ENCODE results near the gene ZNF574. TPM values are rescaled to one million over a fixed set of nuclear protein-coding genes. Genes with fewer than 3 reads are reported as not detected.

ZNF574 gene
- total RNA-seq, 4 donors from 2014 or later: 11.0 to 24.2 (median 17.0) TPM

DNA sequence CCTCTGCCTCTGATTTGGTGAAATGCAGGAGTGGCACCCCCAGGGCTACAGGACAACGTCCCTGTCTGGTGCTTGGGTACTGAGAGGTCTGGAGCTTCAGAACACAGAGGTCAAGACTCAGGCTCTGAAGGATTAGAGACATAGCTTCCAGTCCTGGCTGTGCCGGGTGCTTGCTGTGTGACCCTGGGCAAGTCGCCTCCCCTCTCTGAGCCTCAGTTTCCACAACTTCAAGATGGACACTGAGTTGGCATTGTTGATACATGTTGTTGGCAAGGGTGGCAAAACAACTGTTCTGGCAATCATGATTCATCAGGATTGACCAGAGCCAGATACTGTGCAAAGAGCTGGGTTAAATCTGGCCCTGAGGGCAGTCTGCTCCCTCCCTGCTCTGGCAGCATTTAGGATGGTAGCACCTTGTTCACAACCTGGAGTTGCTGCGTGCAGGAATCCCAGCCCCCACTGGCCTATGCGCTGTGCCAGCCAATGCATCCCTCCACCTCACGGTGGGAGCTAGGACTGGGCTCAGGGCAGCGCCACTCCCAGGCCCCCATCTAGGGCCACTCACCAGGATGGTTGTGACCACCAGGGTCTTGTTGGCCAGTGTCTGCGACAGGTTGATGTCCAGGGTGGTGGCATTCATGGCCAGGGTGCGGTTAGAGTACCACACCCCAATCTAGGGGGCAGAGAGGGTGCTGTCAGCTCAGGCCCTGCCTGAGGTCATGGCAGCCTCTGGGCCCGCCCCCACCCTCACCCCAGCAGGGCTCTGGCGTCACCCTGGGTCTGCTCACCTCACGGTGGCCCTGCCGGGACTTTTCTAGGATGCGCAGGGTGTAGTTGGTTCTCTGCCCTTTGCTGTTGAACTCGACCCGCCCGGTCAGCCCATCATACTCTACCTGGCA is 22.7 kb upstream of the ZNF574 start:
- H3K36me3 ChIP-seq: no peaks in the 10 kb centered on the region
- DNase-seq: no peak
- no peak overlapping the region for H3K27ac ChIP-seq
- H3K27me3 ChIP-seq: no peaks in the 10 kb centered on the region
- no peak for TF ChIP-seq POLR2A (IDR thresholded peaks at IDR 0.05)
- TF ChIP-seq, protein P1, sequence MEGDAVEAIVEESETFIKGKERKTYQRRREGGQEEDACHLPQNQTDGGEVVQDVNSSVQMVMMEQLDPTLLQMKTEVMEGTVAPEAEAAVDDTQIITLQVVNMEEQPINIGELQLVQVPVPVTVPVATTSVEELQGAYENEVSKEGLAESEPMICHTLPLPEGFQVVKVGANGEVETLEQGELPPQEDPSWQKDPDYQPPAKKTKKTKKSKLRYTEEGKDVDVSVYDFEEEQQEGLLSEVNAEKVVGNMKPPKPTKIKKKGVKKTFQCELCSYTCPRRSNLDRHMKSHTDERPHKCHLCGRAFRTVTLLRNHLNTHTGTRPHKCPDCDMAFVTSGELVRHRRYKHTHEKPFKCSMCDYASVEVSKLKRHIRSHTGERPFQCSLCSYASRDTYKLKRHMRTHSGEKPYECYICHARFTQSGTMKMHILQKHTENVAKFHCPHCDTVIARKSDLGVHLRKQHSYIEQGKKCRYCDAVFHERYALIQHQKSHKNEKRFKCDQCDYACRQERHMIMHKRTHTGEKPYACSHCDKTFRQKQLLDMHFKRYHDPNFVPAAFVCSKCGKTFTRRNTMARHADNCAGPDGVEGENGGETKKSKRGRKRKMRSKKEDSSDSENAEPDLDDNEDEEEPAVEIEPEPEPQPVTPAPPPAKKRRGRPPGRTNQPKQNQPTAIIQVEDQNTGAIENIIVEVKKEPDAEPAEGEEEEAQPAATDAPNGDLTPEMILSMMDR (IDR thresholded peaks at IDR 0.05): no peak
- peaks cover 0 to 10% (median 0%) of the 10 kb centered on the region in 4 donors for H3K4me1 ChIP-seq
- H3K4me3 ChIP-seq: no peak overlapping the region
- no peaks in the 10 kb centered on the region for H3K9me3 ChIP-seq

DNA sequence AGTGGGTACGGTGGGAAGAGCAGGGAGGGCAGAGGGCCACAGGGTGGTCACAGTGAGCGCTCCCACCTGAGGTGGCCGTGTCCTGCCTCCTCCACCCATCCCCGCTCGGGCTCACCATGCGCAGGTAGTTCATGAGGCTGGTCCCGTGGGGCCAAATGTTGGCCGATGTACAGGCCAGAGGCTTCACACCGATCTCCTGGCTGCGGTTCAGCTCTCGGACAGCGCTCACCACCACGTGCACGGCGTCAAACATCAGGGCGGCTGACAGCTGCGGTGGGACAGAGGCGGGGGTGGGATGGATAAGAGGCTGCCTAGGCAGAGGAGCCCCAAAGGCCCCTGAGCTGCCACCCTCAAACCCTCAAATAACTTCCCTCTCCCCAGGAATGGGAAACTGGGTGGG is 21.8 kb upstream of the ZNF574 start:
- H3K36me3 ChIP-seq: no peaks in the 10 kb centered on the region
- no peaks in the 10 kb centered on the region for H3K9me3 ChIP-seq

DNA sequence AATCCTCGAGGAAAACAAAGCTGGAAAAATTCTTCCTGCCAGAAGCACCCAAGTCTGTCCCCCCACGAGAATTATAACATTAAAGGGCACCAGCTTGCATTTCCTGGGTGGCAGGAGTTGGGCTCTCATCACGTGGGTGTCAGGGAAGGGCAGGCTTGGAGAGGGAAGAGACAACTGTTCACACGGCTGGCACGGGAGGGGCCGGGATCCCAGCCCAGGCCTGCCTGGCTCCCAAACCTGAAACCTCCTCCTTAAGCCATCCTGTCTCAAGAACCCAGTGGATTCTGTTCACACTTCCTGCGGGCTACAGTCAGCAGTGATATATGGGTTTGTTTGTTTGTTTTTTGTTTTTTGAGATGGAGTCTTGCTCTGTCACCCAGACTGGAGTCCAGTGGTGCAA is 18.1 kb upstream of the ZNF574 start:
- Histone ChIP-seq H3K27me3 (no peaks in the 10 kb centered on the region), H3K9me3 (no peaks in the 10 kb centered on the region), H3K4me1 (no peaks in the 10 kb centered on the region), H3K4me3 (no peak overlapping the region), H3K27ac (no peak overlapping the region), H3K36me3 (no peaks in the 10 kb centered on the region)
- DNase-seq: no peak
- TF ChIP-seq, protein P1 (IDR thresholded peaks at IDR 0.05): no peak
- TF ChIP-seq POLR2A (IDR thresholded peaks at IDR 0.05): no peak

More for the DNA sequence above, 21.8 kb upstream of the ZNF574 start:
- no peak for DNase-seq
- H3K4me3 ChIP-seq: no peak overlapping the region
- TF ChIP-seq POLR2A (IDR thresholded peaks at IDR 0.05): no peak
- TF ChIP-seq, protein P1 (IDR thresholded peaks at IDR 0.05): no peak
- H3K27me3 ChIP-seq: no peaks in the 10 kb centered on the region
- peaks cover 0 to 4% (median 0%) of the 10 kb centered on the region in 4 donors for H3K4me1 ChIP-seq
- H3K27ac ChIP-seq: no peak overlapping the region

GRCh38 chr19:42059196-42059595 is 16.8 kb upstream of the ZNF574 start:
- Histone ChIP-seq H3K27me3 (no peaks in the 10 kb centered on the region), H3K27ac (no peak overlapping the region), H3K4me1 (no peaks in the 10 kb centered on the region), H3K36me3 (no peaks in the 10 kb centered on the region), H3K4me3 (no peak overlapping the region), H3K9me3 (no peaks in the 10 kb centered on the region)
- TF ChIP-seq POLR2A (IDR thresholded peaks at IDR 0.05): no peak
- TF ChIP-seq, protein P1 (IDR thresholded peaks at IDR 0.05): no peak
- no peak for DNase-seq

- Histone ChIP-seq H3K4me1 (no peaks in the 10 kb centered on the region), H3K36me3 (no peaks in the 10 kb centered on the region), H3K9me3 (no peaks in the 10 kb centered on the region), H3K4me3 (no peak overlapping the region), H3K27me3 (no peaks in the 10 kb centered on the region), H3K27ac (no peak overlapping the region)
- no peak for TF ChIP-seq POLR2A (IDR thresholded peaks at IDR 0.05)
- TF ChIP-seq, protein P1 (IDR thresholded peaks at IDR 0.05): no peak
- no peak for DNase-seq
Observed at GRCh38 chr19:42060117-42060516, 15.8 kb upstream of the ZNF574 start.
